Hepatocyte (in vitro differentiated cells): ENCODE results near the gene SND1. TPM values are rescaled to one million over a fixed set of nuclear protein-coding genes. Genes with fewer than 3 reads are reported as not detected.

Source experiments
- DNase-seq: peaks from one replicate; pipeline ENCODE4 v3.0.0-alpha.2; 2016; ENCODE audit warnings: low spot score
- H2AFZ ChIP-seq: fragments of 200-600 bp; sonication (generic); 2 replicates; pipeline ENCODE4 v1.6.0; 2016; ENCODE audit warnings: antibody characterized with exemption, mild to moderate bottlenecking
- H3K27ac ChIP-seq: fragments of 200-600 bp; sonication (generic); 2 replicates; pipeline ENCODE4 v1.5.1; 2016; ENCODE audit warnings: mild to moderate bottlenecking
- H3K27me3 ChIP-seq: fragments of 200-600 bp; sonication (generic); 2 replicates; pipeline ENCODE4 v1.6.1; 2016
- H3K36me3 ChIP-seq: fragments of 200-600 bp; sonication (generic); replicated peaks from 2 replicates; pipeline ENCODE4 v1.5.1; 2016; ENCODE audit warnings: low read depth; ENCODE audit not compliant: insufficient read depth
- H3K4me1 ChIP-seq: fragments of 200-600 bp; sonication (generic); 2 replicates; pipeline ENCODE4 v1.5.1; 2016; ENCODE audit warnings: mild to moderate bottlenecking, moderate library complexity; ENCODE audit not compliant: insufficient read depth
- H3K4me2 ChIP-seq: fragments of 200-600 bp; sonication (generic); 2 replicates; pipeline ENCODE4 v1.6.0; 2016
- H3K4me3 ChIP-seq: fragments of 200-600 bp; sonication (generic); 2 replicates; pipeline ENCODE4 v1.5.1; 2016; ENCODE audit warnings: mild to moderate bottlenecking
- H3K79me2 ChIP-seq: fragments of 200-600 bp; sonication (generic); 2 replicates; pipeline ENCODE4 v1.6.0; 2017; ENCODE audit warnings: mild to moderate bottlenecking
- H3K9me2 ChIP-seq: fragments of 200-600 bp; sonication (generic); replicated peaks from 2 replicates; pipeline ENCODE4 v1.6.0; 2017; ENCODE audit warnings: mild to moderate bottlenecking; ENCODE audit not compliant: insufficient read depth
- H3K9me3 ChIP-seq: fragments of 200-600 bp; sonication (generic); 2 replicates; pipeline ENCODE4 v1.5.1; 2016; ENCODE audit warnings: low read depth, mild to moderate bottlenecking
- H4K20me1 ChIP-seq: fragments of 200-600 bp; sonication (generic); 2 replicates; pipeline ENCODE4 v1.6.0; 2016; ENCODE audit warnings: mild to moderate bottlenecking; ENCODE audit not compliant: insufficient read depth, poor library complexity, severe bottlenecking
- EZH2 ChIP-seq: fragments of 200-600 bp; sonication (generic); IDR thresholded peaks from 2 replicates; pipeline ENCODE4 v1.6.1; 2016; ENCODE audit warnings: antibody characterized with exemption, mild to moderate bottlenecking, borderline replicate concordance
- EZH2phosphoT487 ChIP-seq: fragments of 200-600 bp; sonication (generic); IDR thresholded peaks from one replicate; pipeline ENCODE4 v1.6.1; 2018; ENCODE audit warnings: antibody characterized with exemption, mild to moderate bottlenecking, low read depth, moderate library complexity; ENCODE audit not compliant: unreplicated experiment, severe bottlenecking
- WGBS: methylation state at CpG from one replicate; pipeline ENCODE4 v1.1.6; 2016; ENCODE audit warnings: low lambda C conversion rate; ENCODE audit errors: missing lambda C conversion rate; 5-methylcytosine and 5-hydroxymethylcytosine counted together
- polyA plus RNA-seq: library from polyadenylated mRNA; unstranded; fragments of >200 nt; fragmentation: Nextera tagmentation; extraction: Ambion mirVana; gene quantifications from 2 replicates; pipeline ENCODE4 v1.2.1, GENCODE V29; 2016
- total RNA-seq: library from RNA; depleted of rRNA; stranded (reverse); fragments of >200 nt; gene quantifications from 2 replicates; pipeline ENCODE4 v1.2.3, GENCODE V29; 2014
- TF ChIP-seq, protein P1 (sequence below): fragments of 200-600 bp; sonication (generic); IDR thresholded peaks from 2 replicates; pipeline ENCODE4 v1.5.1; 2016; ENCODE audit warnings: antibody characterized with exemption, mild to moderate bottlenecking; ENCODE audit not compliant: poor library complexity

SND1 gene
- total and polyA plus RNA-seq, 2 experiments from 2014 or later = 141 to 200 TPM

DNA sequence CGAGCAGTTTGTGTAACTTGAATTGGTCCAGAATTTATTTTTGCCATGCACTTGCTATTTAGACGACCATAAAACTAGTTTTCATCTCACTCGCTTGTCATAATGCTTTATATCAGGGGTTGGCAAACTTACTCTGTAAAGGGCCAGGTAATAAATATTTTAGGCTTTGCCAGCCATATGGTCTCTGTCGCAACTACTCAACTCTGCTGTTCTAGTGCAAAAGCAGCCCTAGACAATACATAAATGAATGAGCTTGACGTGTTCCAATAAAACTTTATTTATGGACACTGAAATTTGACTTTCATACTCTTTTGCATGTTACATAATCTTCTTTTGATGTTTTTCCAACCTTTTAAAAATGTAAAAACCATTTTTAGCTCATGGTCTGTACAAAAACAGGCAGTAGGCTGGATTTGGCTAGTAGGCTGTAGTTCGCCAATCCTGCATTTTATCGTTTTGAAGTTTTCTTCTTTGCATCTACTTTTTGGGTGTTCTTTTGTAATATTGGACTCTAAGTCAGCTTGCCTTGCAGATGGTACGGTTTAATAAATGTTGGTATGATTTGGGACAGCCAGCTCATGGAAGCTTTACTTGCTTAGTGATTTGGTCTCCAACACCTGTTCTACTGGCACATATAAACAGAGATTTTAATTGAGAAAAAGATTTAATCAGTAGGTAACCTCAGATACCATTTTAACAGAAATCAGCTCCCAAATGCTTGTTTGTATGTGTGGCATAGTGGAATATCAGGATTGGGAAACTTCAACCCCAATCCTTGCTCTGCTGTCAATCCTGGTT, 25.6 kb downstream of the SND1 start:
- Histone ChIP-seq H3K9me2 (no peaks in the 10 kb centered on the region), H3K4me3 (no peak overlapping the region), H3K36me3 (no peaks in the 10 kb centered on the region), H3K27me3 (no peaks in the 10 kb centered on the region), H3K4me2 (no peak overlapping the region), H3K4me1 (no peaks in the 10 kb centered on the region), H2AFZ (no peak overlapping the region), H3K27ac (no peak overlapping the region), H3K79me2 (peaks cover 97% of the 10 kb centered on the region), H4K20me1 (peaks cover 68% of the 10 kb centered on the region), H3K9me3 (no peaks in the 10 kb centered on the region)
- no peak for DNase-seq
- no peak for TF ChIP-seq EZH2phosphoT487
- TF ChIP-seq, protein P1, sequence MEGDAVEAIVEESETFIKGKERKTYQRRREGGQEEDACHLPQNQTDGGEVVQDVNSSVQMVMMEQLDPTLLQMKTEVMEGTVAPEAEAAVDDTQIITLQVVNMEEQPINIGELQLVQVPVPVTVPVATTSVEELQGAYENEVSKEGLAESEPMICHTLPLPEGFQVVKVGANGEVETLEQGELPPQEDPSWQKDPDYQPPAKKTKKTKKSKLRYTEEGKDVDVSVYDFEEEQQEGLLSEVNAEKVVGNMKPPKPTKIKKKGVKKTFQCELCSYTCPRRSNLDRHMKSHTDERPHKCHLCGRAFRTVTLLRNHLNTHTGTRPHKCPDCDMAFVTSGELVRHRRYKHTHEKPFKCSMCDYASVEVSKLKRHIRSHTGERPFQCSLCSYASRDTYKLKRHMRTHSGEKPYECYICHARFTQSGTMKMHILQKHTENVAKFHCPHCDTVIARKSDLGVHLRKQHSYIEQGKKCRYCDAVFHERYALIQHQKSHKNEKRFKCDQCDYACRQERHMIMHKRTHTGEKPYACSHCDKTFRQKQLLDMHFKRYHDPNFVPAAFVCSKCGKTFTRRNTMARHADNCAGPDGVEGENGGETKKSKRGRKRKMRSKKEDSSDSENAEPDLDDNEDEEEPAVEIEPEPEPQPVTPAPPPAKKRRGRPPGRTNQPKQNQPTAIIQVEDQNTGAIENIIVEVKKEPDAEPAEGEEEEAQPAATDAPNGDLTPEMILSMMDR = no peak
- TF ChIP-seq EZH2 = no peak
- 92% methylated on average over 8 of the region's 8 CpGs for WGBS

DNA sequence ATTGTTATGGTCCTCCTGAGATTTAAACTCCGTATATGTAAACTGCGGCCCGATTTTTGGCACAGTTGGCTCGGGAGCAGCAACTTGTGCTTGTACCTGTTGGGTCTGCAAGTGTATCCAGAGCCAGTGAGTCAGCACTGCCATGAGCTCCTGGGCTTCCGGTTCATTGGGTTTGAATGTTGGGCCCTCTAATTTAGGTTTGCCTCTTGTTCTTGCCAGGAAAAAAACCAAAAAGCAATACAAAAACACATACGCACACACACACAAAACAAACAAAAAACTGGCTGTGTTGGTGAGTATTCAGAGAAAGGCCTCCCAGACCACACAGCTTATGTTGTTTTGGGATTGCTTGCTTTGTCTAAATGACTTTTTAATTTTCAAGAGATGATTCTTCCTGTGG, 26.3 kb downstream of the SND1 start:
- Histone ChIP-seq H3K9me3 (no peaks in the 10 kb centered on the region), H3K36me3 (no peaks in the 10 kb centered on the region), H3K79me2 (peaks cover 97% of the 10 kb centered on the region), H3K4me2 (no peak overlapping the region), H4K20me1 (peaks cover 68% of the 10 kb centered on the region), H3K27ac (no peak overlapping the region), H3K4me3 (no peak overlapping the region), H3K9me2 (no peaks in the 10 kb centered on the region), H3K4me1 (peaks cover 5% of the 10 kb centered on the region), H3K27me3 (no peaks in the 10 kb centered on the region), H2AFZ (no peak overlapping the region)
- TF ChIP-seq, protein P1 = no peak
- TF ChIP-seq EZH2 (no peak), EZH2phosphoT487 (no peak)
- WGBS = 93% methylated on average over 6 of the region's 6 CpGs
- DNase-seq = no peak

DNA sequence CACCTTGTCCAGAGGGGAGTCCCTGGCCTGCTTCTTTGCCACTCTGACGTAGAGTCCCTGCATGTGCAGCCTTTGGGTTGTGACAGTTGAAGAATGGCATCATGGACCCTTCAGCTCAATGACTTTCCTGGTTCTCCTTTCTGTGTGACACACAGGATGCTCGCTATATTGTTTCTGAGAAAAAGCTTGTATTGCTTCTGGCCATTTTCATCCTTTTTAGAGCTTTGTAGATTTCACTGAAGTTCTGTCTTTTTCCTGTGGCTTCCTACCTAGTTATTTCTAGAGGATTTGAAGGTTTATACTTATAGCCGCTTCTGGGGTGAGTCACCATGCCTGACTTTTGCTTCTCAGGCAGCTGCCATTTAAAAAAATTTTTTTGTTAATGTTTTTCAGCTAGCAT, 27.0 kb downstream of the SND1 start:
- 92% methylated on average over 3 of the region's 3 CpGs for WGBS
- DNase-seq = no peak
- Histone ChIP-seq H3K79me2 (peaks cover 97% of the 10 kb centered on the region), H4K20me1 (peaks cover 68% of the 10 kb centered on the region), H3K27ac (no peak overlapping the region), H2AFZ (no peak overlapping the region), H3K36me3 (no peaks in the 10 kb centered on the region), H3K4me3 (no peak overlapping the region), H3K9me3 (no peaks in the 10 kb centered on the region), H3K4me2 (no peak overlapping the region), H3K4me1 (peaks cover 11% of the 10 kb centered on the region), H3K9me2 (no peaks in the 10 kb centered on the region), H3K27me3 (no peaks in the 10 kb centered on the region)
- TF ChIP-seq EZH2 (no peak), EZH2phosphoT487 (no peak)
- TF ChIP-seq, protein P1 = no peak

DNA sequence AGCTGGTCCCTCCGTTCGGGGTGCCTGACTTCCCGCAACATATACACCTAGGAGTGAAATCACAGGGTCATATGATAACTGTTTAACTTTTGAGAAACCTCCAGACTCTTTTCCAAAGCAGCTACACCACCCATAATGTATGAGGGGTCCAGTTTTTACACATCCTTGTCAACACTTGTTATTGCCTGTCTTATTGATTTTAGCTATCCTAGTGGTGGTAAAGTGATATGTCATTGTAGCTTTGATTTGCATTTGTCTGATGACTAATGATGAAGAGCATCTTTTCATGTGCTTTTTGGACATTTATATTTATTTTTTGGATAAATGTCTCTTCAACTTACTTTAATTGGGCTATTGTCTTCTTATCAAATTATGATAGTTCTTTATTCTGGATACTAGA, 29.0 kb downstream of the SND1 start:
- peaks cover 97% of the 10 kb centered on the region for H3K79me2 ChIP-seq
- DNase-seq = no peak
- H4K20me1 ChIP-seq = peaks cover 65% of the 10 kb centered on the region
- no peaks in the 10 kb centered on the region for H3K9me3 ChIP-seq
- H3K36me3 ChIP-seq = no peaks in the 10 kb centered on the region
- no peak overlapping the region for H3K27ac ChIP-seq
- H3K27me3 ChIP-seq = no peaks in the 10 kb centered on the region
- no peak overlapping the region for H3K4me3 ChIP-seq
- H2AFZ ChIP-seq = no peak overlapping the region
- peaks cover 19% of the 10 kb centered on the region for H3K4me1 ChIP-seq
- H3K4me2 ChIP-seq = no peak overlapping the region
- no peaks in the 10 kb centered on the region for H3K9me2 ChIP-seq
- 98% methylated on average over 3 of the region's 3 CpGs for WGBS
- TF ChIP-seq EZH2 (no peak), EZH2phosphoT487 (no peak)
- TF ChIP-seq, protein P1 = no peak
